Hepatic stellate cell (primary cell): ENCODE data around the gene MSANTD1.
A peak's percentile ranks its signal among the peaks of the same experiment; 100 is the strongest.
"Not testable (repeated sequence)": the region's sequence is repeated elsewhere in the genome, so short reads cannot be mapped to it uniquely, and the experiment has no call there.

Experiments used
- DNase-seq: peaks from one replicate; pipeline ENCODE4 v3.0.0; 2011; ENCODE audit warnings: low spot score

MSANTD1 gene

DNA sequence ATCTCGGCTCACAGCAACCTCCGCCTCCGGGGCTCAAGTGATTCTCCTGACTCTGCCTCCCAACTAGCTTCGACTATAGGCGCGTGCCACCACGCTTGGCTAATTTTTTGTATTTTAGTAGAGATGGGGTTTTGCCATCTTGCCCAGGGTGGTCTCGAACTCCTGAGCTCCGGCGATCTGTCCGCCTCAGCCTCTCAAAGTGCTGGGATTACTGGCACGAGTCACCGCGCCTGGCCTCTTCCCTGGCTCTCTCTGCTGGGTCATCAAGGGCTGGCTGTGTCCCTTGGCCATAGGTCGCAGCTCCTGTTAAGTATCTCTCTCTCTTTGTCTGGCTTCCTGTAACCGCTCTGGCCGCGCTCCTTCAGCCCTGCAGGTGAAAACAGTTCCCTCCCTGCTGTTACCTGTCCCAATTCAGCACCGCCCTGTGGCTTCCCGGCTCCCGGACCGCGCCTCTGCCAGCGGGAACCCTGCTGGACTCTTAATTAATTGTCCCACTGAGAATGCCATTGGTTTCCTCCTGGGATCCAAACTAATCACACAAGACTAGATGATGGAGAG, 42.5 kb downstream of the MSANTD1 start:
- no peak for DNase-seq

DNA sequence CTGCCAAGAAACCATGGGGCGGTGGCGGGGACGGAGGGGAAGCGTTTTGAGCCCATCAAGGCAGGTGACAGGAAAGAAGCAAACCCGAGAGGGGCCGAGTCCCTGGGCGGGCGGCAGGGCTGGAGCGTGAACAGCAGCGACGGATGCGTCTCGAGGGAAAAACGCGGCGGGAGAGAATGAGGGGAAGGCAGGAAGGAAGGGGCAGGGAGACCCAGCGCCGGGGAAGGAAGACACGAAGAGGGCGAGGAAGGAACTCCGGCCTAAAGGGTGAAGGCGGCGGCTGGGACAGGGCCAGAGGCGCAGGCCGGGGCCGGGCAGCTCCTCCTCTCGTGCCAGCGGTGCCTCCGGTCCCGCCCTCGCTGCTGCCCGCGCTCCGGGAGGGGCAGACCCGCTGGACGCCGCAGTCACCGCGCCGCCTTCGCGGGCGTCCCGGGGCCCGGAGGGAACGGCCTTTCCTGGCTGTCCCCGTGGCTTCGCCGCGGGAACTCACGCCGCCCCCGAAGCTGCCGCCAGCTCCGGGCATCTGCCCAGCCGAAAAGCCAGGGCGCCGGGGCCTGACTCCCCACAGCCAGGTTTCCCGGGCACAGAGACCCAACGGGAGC, 43.1 kb downstream of the MSANTD1 start:
- peak; percentile 74 for DNase-seq

DNA sequence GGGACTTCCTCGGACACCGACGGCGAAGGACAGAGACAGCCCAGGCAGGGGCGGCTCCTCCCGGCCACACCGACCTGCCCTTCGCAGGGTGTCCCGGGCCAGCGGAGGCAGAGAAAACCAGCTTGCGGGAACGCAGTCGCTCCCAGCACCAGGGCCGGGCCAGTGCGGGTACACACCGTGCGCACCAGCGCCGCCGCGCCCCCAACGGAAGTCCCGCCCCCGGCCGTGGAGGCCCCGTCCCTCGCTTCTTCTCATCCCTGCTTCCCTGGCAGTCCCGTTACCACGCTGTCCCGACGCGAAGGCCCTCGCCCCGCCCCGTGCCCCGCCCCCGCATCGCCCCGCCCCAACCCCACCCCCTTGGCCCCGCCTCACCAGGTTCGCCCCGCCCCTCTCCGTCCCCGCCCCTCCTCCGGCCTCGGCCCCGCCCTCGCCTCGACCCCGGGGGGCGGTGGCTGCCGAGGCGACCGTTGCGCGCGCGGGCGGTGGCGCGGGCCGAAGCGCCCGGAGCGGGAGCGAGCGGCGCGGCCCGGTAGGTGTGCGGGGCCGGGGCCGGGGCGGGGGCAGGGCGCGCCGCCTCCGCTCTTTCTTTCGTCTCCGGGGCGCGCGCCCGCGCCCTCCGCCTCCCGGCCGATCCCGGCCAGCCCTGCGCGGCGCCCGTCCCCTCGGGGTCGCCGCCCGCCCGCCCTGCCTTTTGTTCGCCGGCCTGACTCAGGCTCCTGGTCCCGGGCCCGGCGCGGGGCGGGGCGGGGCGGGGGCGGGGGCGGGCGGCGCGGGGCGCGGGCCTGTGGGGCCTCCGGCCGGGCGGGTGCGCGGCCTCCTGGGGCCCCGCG, 43.8 kb downstream of the MSANTD1 start, which contains the start of gene RGS12:
Gene RGS12 (plus strand): TSS at position 451 of the 830 bp plus-strand sequence. CDS start 23,150 bp downstream, outside the sequence.
- DNase-seq = peak; percentile 99

DNA sequence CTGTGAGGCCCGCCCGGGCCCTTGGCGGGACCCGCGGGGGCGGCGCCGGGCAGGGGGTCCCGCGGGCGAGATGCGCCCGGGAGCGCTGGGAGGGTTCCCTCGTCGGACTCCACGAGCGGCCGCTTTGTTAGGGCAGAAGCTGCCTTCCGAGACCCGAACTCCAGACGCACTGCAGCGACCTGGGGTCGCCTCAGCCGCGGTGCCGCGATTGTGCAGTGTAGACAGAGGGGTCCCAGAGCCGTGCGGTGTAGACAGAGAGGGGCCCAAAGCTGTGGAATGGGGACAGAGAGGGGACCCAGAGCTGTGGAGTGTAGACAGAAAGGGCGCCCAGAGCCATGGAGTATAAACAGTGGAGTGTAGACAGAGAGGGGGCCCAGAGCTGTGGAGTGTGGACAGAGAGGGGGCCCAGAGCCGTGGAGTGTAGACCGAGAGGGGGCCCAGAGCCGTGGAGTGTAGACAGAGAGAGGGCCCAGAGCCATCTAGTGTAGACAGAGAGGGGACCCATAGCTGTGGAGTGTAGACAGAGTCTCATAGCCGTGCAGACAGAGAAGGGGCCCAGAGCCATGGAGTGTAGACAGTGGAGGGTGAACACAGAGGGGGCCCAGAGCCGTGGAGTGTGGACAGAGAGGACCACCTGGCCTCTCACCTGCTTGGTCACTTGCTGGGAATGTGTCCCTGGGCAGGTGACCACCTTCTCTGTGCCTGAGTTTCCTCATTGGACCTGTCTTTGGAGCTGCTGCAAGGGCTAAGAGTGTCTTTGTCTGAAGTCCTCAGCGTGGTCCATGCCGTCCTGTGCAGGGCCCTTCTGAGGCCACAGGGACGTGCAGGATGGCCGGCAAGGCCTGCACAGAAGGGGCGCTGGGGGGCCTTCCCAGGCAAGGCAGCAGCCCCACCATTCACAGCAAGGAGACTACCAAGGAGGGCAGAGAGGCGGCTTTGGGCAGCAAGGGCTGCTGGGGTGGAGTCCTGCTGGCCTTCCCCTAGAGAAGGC, 44.7 kb downstream of the MSANTD1 start:
- peak; percentile 33 for DNase-seq

DNA sequence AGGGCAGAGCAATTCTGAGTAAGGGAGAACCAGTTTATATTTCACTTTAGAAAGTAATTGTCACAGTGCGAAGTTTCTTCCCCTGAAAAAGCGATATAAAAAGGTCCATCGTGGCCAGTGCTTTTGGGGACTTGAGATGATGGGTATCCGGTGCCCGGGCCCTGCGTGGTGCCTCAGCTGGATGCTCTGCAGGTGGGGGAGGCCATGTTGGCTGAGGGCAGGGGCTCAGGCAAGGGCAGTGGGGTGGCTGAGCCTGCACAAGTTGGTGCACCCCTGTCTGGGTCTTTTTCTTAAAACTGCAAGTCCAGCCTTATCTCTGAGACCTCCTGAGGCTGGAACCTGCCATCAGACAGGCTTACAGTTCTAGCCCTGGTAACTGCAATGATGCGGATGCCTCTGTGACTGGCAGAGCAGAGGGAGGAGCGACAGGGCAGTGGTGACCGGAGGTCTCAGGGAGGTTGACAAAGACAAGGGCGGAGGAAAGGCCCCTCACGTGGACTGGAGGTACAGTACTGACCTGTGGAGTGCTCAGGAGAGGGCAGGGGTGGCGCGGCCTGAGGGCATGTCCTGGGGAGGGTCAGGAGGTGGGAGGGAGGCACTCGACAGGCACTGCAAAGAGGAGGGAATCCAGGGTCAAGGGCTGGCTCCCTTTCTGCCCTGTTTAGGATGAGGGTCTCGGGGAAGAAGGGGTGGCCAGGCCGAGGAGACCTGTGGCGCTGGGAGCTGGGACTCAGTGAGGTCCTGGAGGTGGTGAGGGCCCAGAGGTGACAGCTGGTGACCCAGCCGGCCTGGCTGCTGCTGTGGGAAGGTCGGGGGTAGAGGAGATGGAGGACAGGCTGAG, 45.7 kb downstream of the MSANTD1 start:
- DNase-seq = no peak

DNA sequence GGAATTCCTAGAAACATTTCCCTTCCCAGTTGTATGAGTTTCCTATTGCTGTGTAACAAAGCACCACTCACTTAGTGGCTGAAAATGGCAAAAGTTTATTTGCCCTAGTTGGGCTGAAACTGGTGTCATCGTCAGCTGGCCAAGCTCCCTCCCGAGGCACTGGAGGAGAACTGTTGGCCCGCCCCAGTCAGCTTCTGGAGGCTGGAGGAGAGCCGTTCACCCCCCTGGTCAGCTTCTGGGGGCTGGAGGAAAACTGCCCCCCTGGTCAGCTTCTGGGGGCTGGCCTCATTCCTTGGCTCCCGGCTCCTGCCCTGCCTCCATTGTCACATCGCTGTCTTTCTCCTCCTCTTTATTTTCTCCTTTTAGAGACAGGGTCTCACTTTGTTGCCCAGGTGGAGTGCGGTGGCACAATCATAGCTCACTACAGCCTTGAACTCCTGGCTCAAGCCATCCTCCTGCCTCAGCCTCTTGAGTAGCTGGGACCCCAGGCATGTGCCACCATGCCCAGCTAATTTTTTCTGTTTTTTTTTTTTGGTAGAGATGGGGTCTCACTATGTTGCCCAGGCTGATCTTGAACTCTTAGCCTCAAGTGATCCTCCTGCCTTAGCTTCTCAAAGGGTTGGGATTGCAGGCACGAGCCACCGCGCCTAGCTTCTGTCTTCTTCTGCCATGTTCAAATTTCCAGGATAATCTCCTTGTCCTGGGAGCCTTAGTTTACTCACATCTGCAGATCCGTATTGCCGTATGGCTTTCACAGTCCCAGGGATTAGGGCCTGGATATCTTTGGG, 47.1 kb downstream of the MSANTD1 start:
- no peak for DNase-seq

DNA sequence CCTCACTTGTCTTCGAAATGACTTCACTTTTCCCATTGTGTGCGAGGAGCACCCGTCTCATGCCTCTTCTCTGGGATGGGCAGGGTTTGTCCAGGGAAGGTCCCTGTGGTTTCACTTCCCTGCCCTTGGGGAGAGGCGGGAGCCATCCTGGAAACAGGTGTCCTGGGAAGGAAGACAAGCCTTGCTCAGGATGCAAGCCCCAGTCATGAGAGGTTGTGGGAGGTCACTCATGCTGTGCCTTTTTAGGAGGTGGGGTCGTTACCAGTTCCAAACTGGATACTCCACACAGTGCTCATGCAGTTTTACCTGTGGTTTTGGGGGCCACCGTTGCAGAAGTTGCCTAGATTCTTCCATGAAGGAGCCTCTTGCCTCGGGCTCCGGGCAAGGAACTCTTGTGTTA, 47.7 kb downstream of the MSANTD1 start:
- DNase-seq = no peak

DNA sequence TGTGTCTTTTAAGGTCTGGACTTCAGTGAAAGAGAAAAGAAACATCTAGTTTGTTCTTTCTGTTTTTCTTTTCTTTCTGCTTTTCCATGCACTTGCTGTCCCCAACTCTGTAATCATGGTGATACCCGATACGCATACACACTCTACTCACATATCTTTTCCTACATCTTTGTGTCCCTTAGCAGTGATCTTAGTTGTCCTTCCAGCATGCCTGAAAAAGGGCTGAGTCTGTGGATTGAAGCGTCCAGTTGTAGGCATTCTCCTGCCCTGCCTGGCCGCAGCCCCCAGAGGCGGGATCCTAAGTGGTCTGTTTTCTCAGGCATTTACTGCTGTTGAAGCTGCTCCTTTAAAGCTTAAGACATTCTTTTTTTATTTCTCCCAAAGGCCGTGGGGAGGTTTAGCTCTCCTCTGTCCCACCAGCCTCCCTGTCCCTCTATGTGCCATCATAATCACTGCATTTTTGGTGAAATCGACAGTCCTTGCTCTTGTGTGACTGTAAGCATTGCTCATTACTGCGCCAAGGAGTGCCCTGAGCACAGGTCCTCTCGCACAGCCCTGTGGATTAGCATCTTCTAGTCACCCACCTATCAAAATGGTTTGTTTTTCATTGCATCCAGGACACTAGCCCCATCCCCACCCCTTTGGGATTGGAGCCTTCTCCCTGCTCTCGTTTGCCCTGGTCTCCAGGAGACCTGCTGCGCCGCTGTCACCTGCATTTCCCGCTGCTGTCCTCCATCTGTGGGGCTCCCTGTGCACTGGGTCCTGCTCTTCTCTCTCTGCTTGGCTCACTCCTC, 48.3 kb downstream of the MSANTD1 start:
- DNase-seq = no peak

DNA sequence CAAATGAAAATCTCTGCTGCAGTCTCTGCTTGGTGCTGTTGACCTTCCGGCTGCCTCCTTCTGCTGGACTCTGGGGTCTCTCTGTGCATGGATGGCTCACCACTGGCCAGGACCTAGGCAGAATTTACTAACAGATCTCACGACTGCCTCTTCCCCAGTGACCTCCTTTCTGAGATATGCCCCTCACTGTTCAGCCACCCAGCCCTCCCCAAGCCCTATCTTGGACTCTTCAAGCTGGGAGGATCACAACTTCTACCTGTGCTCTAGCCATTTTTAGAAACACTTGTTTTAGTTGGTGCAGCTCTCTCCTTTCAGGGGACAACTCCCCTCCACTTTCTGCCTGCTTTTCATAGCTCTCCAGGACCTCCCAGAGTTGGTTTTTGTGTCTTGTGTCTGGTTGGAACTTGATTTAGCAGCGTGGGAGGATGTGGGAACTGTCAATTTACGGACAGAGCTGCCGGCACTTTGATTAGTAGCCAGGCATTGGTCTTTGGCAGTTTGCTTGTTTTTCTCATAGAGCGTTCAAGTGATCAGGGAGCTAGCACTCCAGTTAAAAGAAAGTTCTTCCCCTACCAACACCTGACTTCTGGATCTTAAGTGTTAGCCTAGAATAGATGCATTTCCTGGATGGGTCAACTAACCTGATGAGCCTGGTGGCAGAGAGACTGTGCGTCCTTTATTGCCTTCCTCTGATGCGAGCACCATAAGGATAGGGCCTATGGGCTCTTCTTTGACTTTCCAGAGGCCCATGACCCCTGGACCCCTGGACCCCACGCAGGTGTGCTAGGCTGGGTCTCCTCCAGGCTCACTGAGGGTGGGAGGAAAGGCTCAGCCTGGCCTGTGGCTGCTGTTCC, 50.4 kb downstream of the MSANTD1 start:
- no peak for DNase-seq

DNA sequence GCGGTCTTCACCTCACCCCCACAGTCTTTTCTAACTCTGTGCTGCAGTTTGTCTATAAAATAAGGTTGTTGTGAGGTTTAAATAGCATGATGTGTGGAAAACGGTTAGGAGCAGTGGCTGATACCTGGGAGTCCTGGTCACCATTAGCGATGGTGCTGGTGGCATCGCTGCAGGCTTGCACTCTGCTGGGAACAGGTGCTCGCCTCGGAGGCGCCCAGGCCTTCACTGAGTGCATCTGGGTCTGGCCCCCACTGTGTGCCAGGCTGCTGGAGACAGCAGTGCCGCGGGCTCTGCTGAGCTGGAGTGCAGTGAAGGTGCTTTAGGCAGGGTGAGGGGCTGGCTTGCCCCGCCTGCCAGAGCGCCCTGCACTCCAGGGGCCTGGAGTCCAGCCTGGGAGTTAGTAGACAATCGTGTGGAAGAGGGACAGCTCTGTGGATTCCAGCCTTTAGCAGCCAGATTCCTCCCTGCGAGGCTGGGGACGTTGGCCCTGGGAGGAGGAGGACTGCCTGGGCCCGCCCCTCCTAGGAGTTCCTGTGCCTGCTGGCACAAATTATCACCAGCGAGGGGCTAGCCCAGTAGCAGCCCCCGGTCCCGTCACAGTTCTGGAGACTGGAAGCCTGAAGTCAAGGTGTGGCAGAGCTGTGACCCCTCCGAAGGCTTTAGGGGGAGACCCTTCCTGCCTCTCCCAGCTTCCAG, 51.2 kb downstream of the MSANTD1 start:
- DNase-seq = no peak

DNA sequence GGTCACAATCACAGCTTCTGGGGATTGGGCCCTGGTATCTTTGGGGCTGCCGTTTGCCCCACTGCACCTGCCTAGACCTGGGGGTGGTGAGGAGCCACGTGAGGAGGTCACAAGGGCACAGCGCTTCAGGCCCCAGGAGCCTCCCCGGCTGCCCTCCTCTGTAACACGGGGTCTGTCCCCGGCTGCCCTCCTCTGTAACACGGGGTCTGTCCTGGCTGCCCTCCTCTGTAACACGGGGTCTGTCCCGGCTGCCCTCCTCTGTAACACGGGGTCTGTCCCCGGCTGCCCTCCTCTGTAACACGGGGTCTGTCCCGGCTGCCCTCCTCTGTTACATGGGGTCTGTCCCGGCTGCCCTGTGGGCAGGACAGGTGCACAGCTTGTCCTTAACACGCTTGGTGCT, 51.9 kb downstream of the MSANTD1 start:
- DNase-seq = not testable (repeated sequence)

DNA sequence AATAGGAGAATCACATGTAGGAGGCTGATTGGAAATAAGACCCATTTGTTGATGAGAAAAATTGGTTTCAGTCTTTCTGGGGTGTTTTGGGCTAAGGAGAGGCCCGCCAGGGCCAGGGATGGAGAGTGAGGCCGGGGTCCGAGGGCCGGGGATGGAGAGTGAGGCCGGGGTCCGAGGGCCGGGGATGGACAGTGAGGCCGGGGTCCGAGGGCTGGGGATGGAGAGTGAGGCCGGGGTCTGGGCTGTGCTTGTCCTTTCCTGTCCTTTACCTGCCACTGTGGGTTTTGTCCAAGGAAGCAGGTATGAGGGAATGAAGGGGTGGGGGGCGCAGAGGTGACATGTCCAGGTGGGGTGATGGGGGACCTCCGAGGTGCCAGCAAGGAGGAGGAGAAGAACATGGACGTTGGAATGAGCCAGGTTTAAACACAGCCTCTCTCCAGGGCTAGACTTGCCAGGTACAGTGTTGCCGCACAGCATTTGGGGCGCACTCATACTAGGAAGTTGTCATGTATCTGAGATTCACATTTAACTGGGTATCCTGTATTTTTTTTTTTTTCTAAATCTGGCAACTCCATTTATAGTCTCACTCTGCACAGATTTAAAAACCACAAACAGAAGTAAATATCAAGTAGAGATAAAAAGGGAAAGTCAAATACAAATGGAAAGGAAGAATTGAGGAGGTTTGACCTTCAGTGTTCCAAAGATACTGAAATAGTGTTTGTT, 52.7 kb downstream of the MSANTD1 start:
- DNase-seq = no peak

DNA sequence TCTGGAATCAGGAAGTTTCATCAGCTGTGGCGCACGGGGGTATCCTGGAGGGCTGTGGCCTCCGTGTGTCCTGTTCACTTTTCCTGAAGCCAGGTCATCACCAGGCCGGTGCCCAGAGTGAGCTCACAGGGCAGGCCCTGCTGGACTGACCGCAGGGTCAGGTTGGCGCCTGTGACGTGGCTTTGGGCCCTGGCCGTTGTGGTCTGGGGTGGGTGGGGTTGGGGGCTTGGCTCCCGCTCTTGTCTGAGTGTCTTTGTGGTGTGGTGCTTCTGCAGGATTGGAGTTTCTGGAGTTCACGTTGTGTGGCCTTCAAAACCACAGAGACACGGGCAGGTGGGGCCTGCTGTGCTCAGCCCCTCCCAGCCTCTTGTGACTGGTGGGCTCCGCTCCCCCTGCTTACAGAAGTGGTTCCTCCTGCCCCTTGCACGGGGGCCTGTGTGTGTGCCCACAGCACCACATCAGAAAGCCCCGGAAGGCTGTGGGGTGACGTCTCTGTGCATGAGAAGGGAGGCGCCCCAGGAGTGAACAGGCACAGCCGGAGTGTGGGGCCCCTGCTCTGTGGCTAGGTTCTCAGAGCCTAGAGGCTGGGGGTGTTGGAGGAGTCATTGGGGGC, 53.3 kb downstream of the MSANTD1 start:
- DNase-seq = peak; percentile 63

DNA sequence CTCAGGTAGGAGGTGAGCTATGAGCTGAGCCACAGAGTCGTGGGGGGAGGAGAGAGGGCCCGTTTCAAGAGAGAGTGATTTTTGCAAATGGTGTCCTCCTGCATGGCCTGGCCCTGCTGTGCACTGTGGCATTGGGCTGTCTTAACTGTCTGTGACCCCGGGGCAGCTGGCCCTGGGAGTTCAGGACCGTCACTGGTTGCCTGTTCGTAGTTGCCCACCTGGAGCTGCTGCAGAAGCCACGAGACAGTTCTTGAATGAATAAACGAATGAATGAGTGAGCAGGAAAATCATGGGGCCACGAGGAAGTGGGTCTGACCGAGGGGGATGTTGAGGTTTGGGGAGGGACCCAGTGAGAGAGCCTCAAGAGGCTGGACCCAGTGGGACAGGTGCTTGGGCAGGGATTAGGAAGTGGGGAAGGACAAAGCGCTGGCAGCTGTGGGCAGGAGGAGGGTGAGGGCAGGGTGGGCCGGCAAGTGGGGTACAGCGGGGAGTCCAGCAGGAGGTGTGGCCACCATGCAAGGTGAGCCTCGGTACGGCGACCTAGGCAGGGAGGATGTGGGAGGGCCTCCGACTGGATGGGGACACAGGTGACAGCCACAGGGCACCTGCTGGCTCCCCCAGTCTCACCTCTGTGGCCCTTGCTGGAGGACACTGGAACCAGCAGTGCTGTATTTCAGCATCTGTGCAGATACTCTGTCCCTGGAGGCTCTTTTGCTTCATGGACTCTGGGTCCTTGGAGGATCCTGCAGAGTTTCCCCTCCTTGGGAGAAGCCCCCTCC, 54.0 kb downstream of the MSANTD1 start:
- DNase-seq = no peak

DNA sequence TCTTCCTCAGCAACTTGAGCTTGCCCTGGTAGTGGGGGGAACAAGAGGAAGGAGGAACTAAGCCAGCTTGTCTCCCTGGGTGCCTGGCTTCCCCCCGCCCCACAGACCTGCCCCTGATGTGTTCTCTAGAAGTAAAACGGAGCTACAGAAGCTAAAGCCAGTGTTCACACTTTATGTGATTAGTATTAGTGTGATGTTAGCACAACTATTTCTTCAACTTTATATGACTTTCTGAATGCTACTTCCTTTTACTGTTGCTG, 54.5 kb downstream of the MSANTD1 start:
- DNase-seq = no peak
